NCI-H128 (cell line): ENCODE data around the gene TRMT112.
"Not testable (repeated sequence)": the region's sequence is repeated elsewhere in the genome, so short reads cannot be mapped to it uniquely, and the experiment has no call there.

ENCODE experiments used
- DNase-seq: peaks from one replicate; lab custom pipeline; 2025; ENCODE audit not compliant: unreplicated experiment; lab: John Stamatoyannopoulos, UW

The TRMT112 gene

GRCh38 chr11:64331569-64332371 lies 14.4 kb upstream of the TRMT112 start:
- DNase-seq = no peak

- DNase-seq = no peak
These were observed 13.5 kb upstream of the TRMT112 start for GRCh38 chr11:64330888-64331287.

- DNase-seq = no peak
These were observed 10.6 kb upstream of the TRMT112 start for GRCh38 chr11:64327993-64328392.

GRCh38 chr11:64327375-64327774 lies 10.0 kb upstream of the TRMT112 start:
- DNase-seq = no peak

GRCh38 chr11:64324692-64325469 lies 7.5 kb upstream of the TRMT112 start:
- no peak for DNase-seq

GRCh38 chr11:64323984-64324383 lies 6.6 kb upstream of the TRMT112 start:
- DNase-seq = not testable (repeated sequence)

- DNase-seq = no peak
These were observed 6.0 kb upstream of the TRMT112 start for GRCh38 chr11:64323373-64323772.

- no peak for DNase-seq
These were observed 5.5 kb upstream of the TRMT112 start for GRCh38 chr11:64322925-64323260.

- DNase-seq = no peak
These were observed 4.2 kb upstream of the TRMT112 start for GRCh38 chr11:64321533-64321932.

- no peak for DNase-seq
These were observed 3.7 kb upstream of the TRMT112 start for GRCh38 chr11:64321026-64321425.

GRCh38 chr11:64320556-64320955 lies 3.2 kb upstream of the TRMT112 start:
- no peak for DNase-seq

GRCh38 chr11:64318766-64319761 lies 1.7 kb upstream of the TRMT112 start:
- no peak for DNase-seq

GRCh38 chr11:64317961-64318765 lies 804 bp upstream of the TRMT112 start, which contains the start of gene PRDX5:
PRDX5 (plus strand) TSS chr11:64318121; CDS start chr11:64318216, 95 bp downstream.
- DNase-seq = peak; percentile 93

GRCh38 chr11:64316672-64317324 lies 561 bp downstream of the TRMT112 start:
- DNase-seq = no peak

- not testable (repeated sequence) for DNase-seq
These were observed 1.5 kb downstream of the TRMT112 start for GRCh38 chr11:64315667-64316526.

- DNase-seq = no peak
These were observed 2.4 kb downstream of the TRMT112 start for GRCh38 chr11:64314805-64315561.

GRCh38 chr11:64314146-64314804 lies 3.1 kb downstream of the TRMT112 start:
- DNase-seq = no peak
